Measurements from ENCODE around the gene NCK2. TPM values are rescaled to one million over a fixed set of nuclear protein-coding genes. Genes with fewer than 3 reads are reported as not detected.

NCK2 gene
- total RNA-seq, result 82.9 and 83.7 TPM in 2 replicates

DNA sequence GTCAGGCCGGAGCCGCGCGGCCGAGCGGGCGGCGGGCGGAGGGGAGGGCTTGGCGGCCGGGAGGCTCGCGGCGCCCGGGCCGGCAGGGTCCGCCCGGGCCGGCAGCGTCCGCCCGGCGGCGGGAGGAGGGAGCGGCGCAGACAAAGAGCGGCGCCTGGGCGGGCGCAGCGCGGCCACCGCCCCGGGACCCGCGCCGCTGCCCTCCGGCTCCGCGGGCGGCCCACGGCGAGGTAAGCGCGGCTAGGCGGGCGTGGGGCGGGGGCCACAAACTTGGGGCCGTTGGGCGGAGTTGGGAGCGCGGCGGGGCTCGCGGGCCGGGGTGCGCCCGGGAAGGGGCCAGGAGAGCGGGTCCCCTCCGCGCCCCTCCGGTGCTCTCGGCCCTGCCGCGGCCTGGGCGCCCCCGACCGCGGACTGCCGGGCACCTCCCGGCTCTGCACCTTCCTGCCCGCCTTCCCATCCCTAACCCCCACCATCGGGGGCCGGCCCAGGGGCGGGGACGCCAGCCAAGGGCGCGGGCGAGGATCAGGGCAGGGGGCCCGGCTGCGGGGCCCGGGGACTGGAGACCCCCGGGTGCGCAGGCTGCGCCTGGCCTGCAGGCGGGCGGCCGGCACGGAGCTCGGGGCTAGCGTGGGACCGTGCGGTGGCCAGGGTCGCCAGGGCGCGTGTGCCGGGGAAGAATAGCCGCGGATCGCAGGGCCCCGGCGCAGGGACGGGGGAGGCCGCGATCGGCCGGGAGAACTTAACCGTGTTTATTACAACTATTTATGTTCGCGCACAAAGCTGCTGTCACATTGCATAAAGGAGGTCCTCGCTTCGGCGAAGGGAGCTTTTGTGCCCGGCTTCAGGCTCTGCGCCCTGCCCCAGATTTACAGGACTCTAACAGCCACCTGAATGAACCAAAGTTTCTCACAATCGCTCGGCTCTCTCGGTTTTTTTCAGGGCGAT is at the start of gene NCK2:
NCK2 (plus strand) TSS at position 4 of the 945 bp plus-strand sequence. CDS start 110,152 bp downstream, outside the sequence.
- Histone ChIP-seq H3K4me3 (ENCODE audit: low read depth, low read length) (peak within 1 kb of the TSS; percentile 68), H3K27me3 (ENCODE audit: control insufficient read depth, insufficient read depth, low read length) (no peaks in the 10 kb centered on the region), H3K36me3 (ENCODE audit: control insufficient read depth, insufficient read depth, low read length) (no peaks in the 10 kb centered on the region)
- DNase-seq (ENCODE audit: low read depth), result no peak
- TF ChIP-seq, protein P1, sequence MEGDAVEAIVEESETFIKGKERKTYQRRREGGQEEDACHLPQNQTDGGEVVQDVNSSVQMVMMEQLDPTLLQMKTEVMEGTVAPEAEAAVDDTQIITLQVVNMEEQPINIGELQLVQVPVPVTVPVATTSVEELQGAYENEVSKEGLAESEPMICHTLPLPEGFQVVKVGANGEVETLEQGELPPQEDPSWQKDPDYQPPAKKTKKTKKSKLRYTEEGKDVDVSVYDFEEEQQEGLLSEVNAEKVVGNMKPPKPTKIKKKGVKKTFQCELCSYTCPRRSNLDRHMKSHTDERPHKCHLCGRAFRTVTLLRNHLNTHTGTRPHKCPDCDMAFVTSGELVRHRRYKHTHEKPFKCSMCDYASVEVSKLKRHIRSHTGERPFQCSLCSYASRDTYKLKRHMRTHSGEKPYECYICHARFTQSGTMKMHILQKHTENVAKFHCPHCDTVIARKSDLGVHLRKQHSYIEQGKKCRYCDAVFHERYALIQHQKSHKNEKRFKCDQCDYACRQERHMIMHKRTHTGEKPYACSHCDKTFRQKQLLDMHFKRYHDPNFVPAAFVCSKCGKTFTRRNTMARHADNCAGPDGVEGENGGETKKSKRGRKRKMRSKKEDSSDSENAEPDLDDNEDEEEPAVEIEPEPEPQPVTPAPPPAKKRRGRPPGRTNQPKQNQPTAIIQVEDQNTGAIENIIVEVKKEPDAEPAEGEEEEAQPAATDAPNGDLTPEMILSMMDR (IDR thresholded peaks at IDR 0.05; ENCODE audit: insufficient read depth, low read length, poor library complexity, severe bottlenecking), result no peak

DNA sequence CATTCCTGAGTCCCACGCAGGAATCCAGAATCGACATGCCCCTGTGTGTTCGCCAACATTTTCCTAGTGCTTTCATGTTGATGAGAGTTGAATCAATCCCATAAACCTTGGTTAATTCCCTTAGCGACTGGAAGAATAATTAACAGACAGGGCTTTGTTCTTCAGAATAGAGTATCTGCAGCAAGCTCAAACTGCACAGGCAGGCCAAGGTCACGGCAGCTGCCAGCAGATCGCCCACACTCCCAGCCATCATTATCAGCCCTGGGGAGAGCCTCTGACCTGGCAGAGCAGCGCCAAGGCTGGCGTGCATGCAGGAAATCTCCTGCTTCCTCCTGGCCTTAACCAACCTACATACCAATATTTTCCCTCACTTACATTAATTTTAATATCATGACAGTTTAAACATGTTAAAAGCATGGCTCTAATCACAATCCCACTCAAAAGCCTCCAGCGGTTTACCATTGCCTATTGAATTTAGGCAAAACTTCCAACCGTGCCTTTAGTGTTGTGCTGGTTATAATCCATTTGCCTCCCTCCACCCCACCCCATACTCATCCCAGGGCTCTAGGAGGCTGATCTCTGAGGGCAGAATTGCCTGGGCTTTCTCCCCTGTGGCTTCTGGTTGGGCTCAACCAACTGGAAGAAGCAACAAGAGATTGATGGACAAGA is 46.8 kb upstream of the NCK2 start:
- Histone ChIP-seq H3K27me3 (ENCODE audit: control insufficient read depth, insufficient read depth, low read length) (no peaks in the 10 kb centered on the region), H3K36me3 (ENCODE audit: control insufficient read depth, insufficient read depth, low read length) (no peaks in the 10 kb centered on the region), H3K4me3 (ENCODE audit: low read depth, low read length) (no peak overlapping the region)
- TF ChIP-seq, protein P1 (IDR thresholded peaks at IDR 0.05; ENCODE audit: insufficient read depth, low read length, poor library complexity, severe bottlenecking), result no peak
- no peak for DNase-seq (ENCODE audit: low read depth)

DNA sequence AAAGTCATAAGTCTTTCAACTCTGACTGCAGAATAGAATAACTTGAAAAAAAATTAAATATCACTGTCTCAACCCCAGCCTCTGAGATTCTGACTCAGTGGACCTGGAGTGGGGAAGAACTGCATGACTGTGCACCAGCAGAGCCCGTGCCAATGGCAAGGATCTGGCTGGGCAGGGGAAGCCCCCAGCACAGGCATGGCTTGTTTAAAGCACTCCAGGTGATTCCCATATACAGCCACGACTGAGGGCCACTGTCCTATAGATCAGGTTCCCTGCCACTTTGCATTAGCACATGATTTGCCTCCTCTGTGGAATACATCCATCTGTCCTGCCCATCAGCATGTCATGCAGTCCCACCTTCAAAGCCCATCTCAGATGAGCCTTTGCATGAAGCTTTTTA is 45.9 kb upstream of the NCK2 start:
- TF ChIP-seq, protein P1 (IDR thresholded peaks at IDR 0.05; ENCODE audit: insufficient read depth, low read length, poor library complexity, severe bottlenecking), result no peak
- no peaks in the 10 kb centered on the region for H3K27me3 ChIP-seq (ENCODE audit: control insufficient read depth, insufficient read depth, low read length)
- DNase-seq (ENCODE audit: low read depth), result no peak
- H3K4me3 ChIP-seq (ENCODE audit: low read depth, low read length), result no peak overlapping the region
- no peaks in the 10 kb centered on the region for H3K36me3 ChIP-seq (ENCODE audit: control insufficient read depth, insufficient read depth, low read length)

DNA sequence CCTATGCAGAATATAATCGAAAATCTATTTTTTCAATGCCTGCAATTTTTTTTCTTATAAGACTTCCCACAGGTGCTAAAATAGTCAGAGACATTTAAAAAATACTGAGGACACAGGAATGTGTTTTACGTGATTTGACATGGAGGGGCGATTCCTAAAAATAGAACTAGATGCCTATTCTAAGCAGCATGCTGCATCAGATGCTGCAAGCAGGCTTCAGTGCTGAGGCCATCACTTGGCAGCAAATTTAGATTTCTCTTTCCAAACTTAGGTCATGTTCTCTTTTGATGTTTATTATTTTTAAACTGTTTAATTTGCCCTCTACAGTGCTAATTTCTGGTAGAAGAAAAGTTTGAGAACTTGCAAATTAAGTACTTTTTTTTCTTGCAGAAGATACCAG is 43.7 kb upstream of the NCK2 start:
- no peak for DNase-seq (ENCODE audit: low read depth)

DNA sequence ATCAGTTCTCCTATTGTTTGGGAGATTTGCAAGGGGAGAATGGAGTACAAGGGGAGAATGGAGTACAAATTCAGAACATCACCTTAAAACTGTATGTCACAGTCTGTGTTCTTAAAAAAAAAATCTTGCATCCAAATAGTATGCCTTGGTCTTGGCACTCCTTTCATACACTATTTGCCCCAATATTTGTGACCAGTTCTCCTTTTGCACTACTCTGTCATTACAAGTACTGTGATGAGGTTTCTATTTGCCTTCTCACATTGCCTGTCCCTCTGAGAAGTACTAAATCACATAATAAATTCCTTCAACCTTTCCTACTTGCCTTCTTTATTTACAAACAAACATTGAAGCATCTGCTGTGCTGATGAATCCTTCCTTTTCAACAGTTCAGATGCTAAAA is 36.0 kb upstream of the NCK2 start:
- Histone ChIP-seq H3K36me3 (ENCODE audit: control insufficient read depth, insufficient read depth, low read length) (no peaks in the 10 kb centered on the region), H3K27me3 (ENCODE audit: control insufficient read depth, insufficient read depth, low read length) (no peaks in the 10 kb centered on the region)

More for the DNA sequence above, 43.7 kb upstream of the NCK2 start:
- Histone ChIP-seq H3K27me3 (ENCODE audit: control insufficient read depth, insufficient read depth, low read length) (no peaks in the 10 kb centered on the region), H3K36me3 (ENCODE audit: control insufficient read depth, insufficient read depth, low read length) (no peaks in the 10 kb centered on the region), H3K4me3 (ENCODE audit: low read depth, low read length) (no peak overlapping the region)
- TF ChIP-seq, protein P1 (IDR thresholded peaks at IDR 0.05; ENCODE audit: insufficient read depth, low read length, poor library complexity, severe bottlenecking), result no peak

More for the DNA sequence above, 36.0 kb upstream of the NCK2 start:
- H3K4me3 ChIP-seq (ENCODE audit: low read depth, low read length), result no peak overlapping the region
- TF ChIP-seq, protein P1 (IDR thresholded peaks at IDR 0.05; ENCODE audit: insufficient read depth, low read length, poor library complexity, severe bottlenecking), result no peak
- no peak for DNase-seq (ENCODE audit: low read depth)
